HEK293T (cell line): ENCODE data around the gene RAB40AL.

Experiments
- BHLHE40 ChIP-seq: fragments of 450-650 bp; IDR thresholded peaks from 2 replicates; pipeline ENCODE4 v1.6.1; 2016; ENCODE audit warnings: mild to moderate bottlenecking, moderate library complexity, borderline replicate concordance
- CTBP1 ChIP-seq: fragments of 450-650 bp; IDR thresholded peaks from 2 replicates; pipeline ENCODE4 v1.6.1; 2016; ENCODE audit warnings: borderline replicate concordance
- ELF4 ChIP-seq: fragments of 450-650 bp; IDR thresholded peaks from 2 replicates; pipeline ENCODE4 v1.6.1; 2017; ENCODE audit warnings: antibody characterized with exemption
- FOXA1 ChIP-seq: fragments of 450-650 bp; IDR thresholded peaks from 2 replicates; pipeline ENCODE4 v1.6.1; 2016; ENCODE audit warnings: mild to moderate bottlenecking
- FOXM1 ChIP-seq: fragments of 450-650 bp; IDR thresholded peaks from 2 replicates; pipeline ENCODE4 v1.6.1; 2017; ENCODE audit warnings: mild to moderate bottlenecking, borderline replicate concordance
- HDGF ChIP-seq: fragments of 450-650 bp; IDR thresholded peaks from 2 replicates; pipeline ENCODE4 v1.6.1; 2017; ENCODE audit warnings: antibody characterized with exemption, borderline replicate concordance
- NFRKB ChIP-seq: fragments of 450-650 bp; IDR thresholded peaks from 2 replicates; pipeline ENCODE4 v1.6.1; 2016; ENCODE audit warnings: mild to moderate bottlenecking, moderate library complexity
- ZNF384 ChIP-seq: fragments of 450-650 bp; IDR thresholded peaks from 2 replicates; pipeline ENCODE4 v1.6.1; 2016

DNA sequence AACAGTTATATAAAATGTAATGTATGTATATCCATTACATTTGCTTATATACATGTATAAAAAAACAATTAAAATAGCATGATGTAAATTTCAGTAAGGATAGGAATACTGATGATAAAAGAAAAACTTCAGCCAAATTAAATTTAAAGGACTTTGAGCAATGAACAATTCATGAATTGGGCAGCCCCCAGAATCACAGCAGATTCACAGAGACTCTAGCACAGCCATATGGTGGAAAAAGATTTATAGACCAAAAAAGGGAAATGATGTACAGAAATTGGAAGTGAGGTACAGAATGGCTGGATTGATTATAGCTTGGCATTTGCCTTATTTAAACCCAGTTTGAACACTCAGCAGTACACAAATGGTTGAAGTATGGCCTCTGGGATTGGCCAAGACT is 34.7 kb upstream of the RAB40AL start:
- no peak for TF ChIP-seq FOXA1
- no peak for TF ChIP-seq ELF4
- TF ChIP-seq ZNF384 = no peak
- TF ChIP-seq NFRKB = no peak
- no peak for TF ChIP-seq BHLHE40
- TF ChIP-seq HDGF = no peak
- TF ChIP-seq CTBP1 = no peak
- TF ChIP-seq FOXM1 = no peak
